Astrocyte of the hippocampus (primary cell): Measurements from ENCODE around the gene VWA7.
"Not testable (repeated sequence)": the region's sequence is repeated elsewhere in the genome, so short reads cannot be mapped to it uniquely, and the experiment has no call there.

Source experiments
- DNase-seq: peaks from one replicate; pipeline ENCODE4 v3.0.0; 2011; ENCODE audit warnings: low read depth, low spot score

Gene VWA7

GRCh38 chr6:31805939-31806469 is 28.9 kb upstream of the VWA7 start:
- DNase-seq: no peak

- not testable (repeated sequence) for DNase-seq
Measured at GRCh38 chr6:31801031-31801927, 24.2 kb upstream of the VWA7 start.

GRCh38 chr6:31799781-31800180 is 22.7 kb upstream of the VWA7 start:
- peak; percentile 54 for DNase-seq

- no peak for DNase-seq
Measured at GRCh38 chr6:31797588-31797987, 20.5 kb upstream of the VWA7 start.

GRCh38 chr6:31796993-31797385 is 19.9 kb upstream of the VWA7 start:
- no peak for DNase-seq

GRCh38 chr6:31795616-31796298 is 18.6 kb upstream of the VWA7 start, which contains the start of gene VARS1:
TSS of gene VARS1 (minus strand) at chr6:31795752. CDS start at chr6:31795217, 535 bp downstream.
- peak; percentile 95 for DNase-seq

GRCh38 chr6:31794866-31795615 is 17.9 kb upstream of the VWA7 start:
- DNase-seq: no peak

- DNase-seq: peak; percentile 55
Measured at GRCh38 chr6:31794294-31794865, 17.3 kb upstream of the VWA7 start.

- DNase-seq: not testable (repeated sequence)
Measured at GRCh38 chr6:31793927-31794245, 16.8 kb upstream of the VWA7 start.

- peak; percentile 71 for DNase-seq
Measured at GRCh38 chr6:31792761-31793171, 15.6 kb upstream of the VWA7 start.

- DNase-seq: no peak
Measured at GRCh38 chr6:31792090-31792374, 14.9 kb upstream of the VWA7 start.

- DNase-seq: peak; percentile 57
Measured at GRCh38 chr6:31791324-31792089, 14.4 kb upstream of the VWA7 start.

- no peak for DNase-seq
Measured at GRCh38 chr6:31785475-31785874, 8.3 kb upstream of the VWA7 start.

- DNase-seq: no peak
Measured at GRCh38 chr6:31784098-31784925, 7.2 kb upstream of the VWA7 start.

- DNase-seq: no peak
Measured at GRCh38 chr6:31782126-31782855, 5.2 kb upstream of the VWA7 start.

- DNase-seq: no peak
Measured at GRCh38 chr6:31781244-31782125, 4.4 kb upstream of the VWA7 start.

- no peak for DNase-seq
Measured at GRCh38 chr6:31780507-31781243, 3.5 kb upstream of the VWA7 start.

GRCh38 chr6:31779908-31780307 is 2.8 kb upstream of the VWA7 start:
- DNase-seq: no peak
